HG03457 (cell line): ENCODE results near the gene ZDHHC20.
A peak's percentile ranks its signal among the peaks of the same experiment; 100 is the strongest.

Experiments used
- ATAC-seq: cut with Tn5 transposase; IDR thresholded peaks from one replicate; pipeline ENCODE4 v1.9.1; 2021; ENCODE audit warnings: moderate number of reproducible peaks; ENCODE audit not compliant: unreplicated experiment

Gene ZDHHC20

GRCh38 chr13:21458813-21459701 is at the start of gene ZDHHC20:
ZDHHC20 (minus strand) TSS chr13:21459303; CDS start chr13:21459171, 132 bp downstream.
- ATAC-seq = peak; percentile 75

GRCh38 chr13:21504379-21504778 is 45.3 kb upstream of the ZDHHC20 start:
- ATAC-seq = no peak

DNA sequence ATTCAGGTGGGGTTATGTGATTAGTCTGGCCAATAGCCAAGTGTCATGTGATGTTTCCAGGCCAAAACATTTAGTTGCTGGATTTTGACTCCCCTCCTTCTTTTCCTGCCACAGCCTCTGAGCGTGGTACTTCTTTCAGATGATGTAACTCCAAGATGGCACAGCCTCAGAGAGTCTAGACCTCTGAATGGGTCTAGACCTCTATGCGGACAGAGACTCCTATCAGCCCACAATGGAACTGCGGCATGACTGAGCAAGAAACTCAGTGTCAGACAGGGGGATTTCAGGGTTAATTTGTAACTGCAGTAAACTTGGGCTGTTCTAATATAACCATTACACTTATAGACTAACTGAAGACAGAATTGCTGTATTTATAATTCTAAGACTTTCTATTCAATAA is 42.6 kb upstream of the ZDHHC20 start:
- ATAC-seq = no peak

DNA sequence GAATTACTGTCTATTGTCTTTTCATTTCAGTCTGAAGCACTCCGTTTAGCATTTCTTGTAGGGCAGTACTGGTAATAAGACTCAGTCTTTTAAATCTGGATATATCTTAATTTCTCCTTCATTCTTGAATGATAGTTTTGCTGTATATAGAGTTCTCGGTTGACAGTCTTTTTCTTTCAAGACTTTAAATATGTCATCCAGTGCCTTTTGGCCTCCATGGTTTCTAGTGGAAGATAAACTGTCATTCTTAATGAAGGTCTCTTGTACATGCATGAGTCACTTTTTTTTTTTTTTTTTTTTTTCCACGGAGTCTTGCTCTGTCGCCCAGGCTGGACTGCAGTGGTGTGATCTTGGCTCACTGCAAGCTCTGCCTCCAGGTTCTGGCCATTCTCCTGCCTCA is 27.2 kb upstream of the ZDHHC20 start:
- ATAC-seq = no peak

GRCh38 chr13:21483748-21484147 is 24.6 kb upstream of the ZDHHC20 start:
- ATAC-seq = no peak

DNA sequence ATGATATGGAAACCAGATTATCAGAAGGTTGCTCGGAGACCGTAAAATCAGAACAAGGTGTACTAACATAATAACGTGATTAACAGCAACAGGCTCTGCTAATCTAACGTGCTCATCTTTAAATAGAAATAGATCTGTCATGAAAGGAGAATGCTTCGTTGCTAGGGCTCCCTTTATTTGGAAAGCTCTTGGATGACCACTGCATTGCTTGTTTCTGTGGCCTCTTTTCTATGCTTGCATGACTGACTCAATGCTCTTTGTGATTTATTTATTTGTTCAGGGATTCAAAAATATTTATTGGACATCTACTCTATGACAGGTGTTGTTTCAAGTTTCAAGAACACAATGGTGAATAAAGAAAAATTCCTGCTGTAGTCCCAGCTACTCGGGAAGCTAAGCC is 22.3 kb upstream of the ZDHHC20 start:
- ATAC-seq = no peak

GRCh38 chr13:21478881-21479808 is 20.0 kb upstream of the ZDHHC20 start:
- ATAC-seq = no peak

DNA sequence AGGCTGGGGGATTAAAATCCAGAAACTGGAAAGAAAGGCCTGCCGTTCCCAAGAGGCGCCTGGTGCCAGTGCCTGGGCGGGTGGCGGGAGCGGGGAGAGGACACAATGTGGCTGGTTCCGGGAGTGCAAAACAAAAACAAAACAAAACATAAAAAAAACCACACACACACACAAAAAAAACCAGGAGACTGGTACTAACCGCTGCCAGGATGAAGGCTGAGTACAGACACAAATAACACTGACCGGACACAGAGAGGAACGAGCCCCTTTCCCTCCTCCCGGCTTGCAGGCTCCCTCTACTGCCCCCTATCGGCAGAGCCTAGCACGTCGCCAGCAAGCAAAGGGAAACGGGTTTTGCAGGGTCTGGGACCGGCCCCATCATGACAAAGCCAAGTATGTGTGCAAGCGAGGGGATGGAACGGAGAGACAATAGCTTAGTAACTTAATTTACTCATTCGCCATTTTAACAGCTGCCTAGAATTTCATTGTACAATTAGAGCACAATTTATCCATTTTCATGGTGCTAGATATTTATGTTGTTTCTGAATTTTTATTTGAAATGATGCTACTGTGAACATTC is 17.9 kb upstream of the ZDHHC20 start:
- ATAC-seq = peak; percentile 76

DNA sequence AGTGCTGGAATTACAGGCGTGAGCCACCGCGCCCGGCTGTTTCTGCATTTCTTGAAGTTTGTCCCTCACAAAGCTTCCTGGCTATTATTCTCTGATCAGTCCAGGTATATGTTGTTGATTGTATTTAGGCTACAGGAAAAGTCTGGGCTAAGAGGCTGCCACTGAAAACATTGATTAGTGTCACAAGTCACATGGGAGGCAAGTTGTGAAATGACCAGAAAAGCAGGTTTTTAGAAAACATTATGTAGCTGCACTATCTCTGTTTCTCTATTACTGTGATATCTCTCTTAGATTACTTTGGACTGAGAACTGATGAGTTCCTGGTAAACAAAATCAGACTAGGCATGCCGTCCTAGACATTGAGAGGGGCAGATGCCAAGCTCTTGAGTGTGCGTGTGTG is 16.0 kb upstream of the ZDHHC20 start:
- ATAC-seq = no peak

- no peak for ATAC-seq
Observed at GRCh38 chr13:21470785-21471184, 11.7 kb upstream of the ZDHHC20 start.

- ATAC-seq = no peak
Observed at GRCh38 chr13:21466527-21466926, 7.4 kb upstream of the ZDHHC20 start.

DNA sequence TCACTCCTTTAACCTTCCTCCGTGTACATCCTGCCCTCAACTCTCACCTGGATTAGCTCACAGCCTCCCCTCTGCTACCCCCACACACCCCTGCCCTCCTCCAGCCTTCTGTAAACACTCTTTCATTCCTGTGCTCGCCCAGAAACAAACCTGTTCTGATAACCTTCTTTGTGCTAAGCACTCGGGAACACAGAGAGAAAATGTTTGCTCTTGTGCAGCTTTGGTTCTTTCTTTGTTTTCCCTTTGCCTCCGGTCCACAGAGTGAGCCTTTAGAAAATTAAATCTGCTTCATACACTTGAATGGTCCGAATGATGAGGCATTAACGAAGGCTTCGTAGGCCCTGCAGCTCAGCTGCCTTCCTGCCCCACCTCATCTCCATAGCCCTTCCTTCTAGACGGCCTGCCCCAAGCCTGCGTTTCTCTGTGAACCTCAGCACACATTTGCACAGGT is 6.6 kb upstream of the ZDHHC20 start:
- no peak for ATAC-seq

- no peak for ATAC-seq
Observed at GRCh38 chr13:21463424-21463823, 4.3 kb upstream of the ZDHHC20 start.

DNA sequence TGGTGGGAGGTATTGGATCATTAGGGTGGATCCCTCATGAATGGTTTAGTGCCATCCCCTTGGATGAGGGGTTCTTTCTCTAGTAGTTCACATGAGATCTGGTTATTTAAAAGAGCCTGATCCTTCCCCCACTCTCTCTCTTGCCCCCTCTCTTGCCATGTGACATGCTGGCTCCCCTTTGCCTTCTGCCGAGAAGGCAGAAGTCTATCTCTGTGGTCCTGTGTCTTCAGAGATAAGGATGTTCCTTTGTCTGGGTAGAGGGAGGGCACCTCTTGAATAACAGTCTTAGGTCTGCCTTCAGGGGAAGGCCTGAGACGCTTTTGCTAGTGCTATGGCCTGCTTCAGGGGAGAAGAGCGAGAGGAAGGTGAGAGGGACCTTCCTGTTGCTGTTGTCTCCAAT is 2.0 kb upstream of the ZDHHC20 start:
- no peak for ATAC-seq

DNA sequence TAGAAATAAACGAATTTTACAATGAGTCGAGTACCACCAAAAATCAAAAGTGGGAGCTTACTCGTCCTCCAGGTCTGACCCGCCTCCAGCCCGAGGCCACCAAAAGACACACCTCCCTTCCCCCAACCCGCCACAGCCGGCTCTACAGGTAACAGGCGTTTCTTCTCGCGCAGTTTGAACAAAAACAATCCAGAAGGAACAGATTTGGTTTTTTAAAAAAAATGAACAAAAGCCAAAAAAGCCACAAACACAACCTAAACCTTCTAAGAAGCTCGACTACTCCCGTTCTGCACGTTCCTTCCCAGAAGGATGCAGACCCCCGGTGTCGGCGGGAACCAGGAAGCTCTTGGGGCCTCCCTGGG is 671 bp downstream of the ZDHHC20 start:
- ATAC-seq = peak; percentile 31

- no peak for ATAC-seq
Observed at GRCh38 chr13:21453387-21454081, 5.6 kb downstream of the ZDHHC20 start.

DNA sequence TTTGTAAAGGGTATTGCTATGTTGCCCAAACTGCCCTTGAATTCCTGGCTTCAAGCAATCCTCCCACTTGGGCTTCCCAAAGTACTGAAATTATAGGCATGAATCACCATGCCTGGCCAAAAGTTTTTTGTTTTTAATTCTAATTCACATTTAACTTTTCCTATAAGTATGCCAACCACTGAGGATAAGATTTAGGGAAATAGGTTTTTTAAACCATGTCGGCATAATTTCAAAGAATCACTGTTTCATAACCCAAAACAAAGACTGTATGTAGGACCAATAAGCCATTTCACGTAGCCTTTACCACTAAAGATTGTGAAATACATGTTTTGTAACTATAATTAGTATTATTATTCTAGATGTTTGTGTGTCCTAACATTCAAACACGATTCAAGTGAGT is 8.2 kb downstream of the ZDHHC20 start:
- no peak for ATAC-seq

- no peak for ATAC-seq
Observed at GRCh38 chr13:21446656-21447055, 12.4 kb downstream of the ZDHHC20 start.

GRCh38 chr13:21445759-21446158 is 13.3 kb downstream of the ZDHHC20 start:
- ATAC-seq = no peak

- no peak for ATAC-seq
Observed at GRCh38 chr13:21443171-21443570, 15.9 kb downstream of the ZDHHC20 start.

DNA sequence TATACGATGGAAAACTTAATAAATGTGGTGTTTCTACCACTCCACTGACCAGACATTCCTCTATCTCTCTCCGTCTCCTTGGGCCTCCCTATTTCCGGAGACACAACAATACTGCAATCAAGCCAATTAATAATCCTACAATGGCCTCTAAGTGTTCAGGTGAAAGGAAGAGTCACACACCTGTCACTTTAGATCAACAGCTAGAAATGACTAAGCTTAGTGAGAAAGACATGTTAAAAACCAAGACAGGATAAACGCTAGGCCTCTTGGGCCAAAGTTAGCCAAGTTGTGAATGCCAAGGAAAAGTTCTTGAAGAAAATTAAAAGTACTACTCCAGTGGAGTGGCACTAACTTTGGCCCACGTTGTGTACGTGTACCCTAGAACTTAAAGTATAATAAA is 22.5 kb downstream of the ZDHHC20 start:
- no peak for ATAC-seq
